ENCODE data around the gene CSGALNACT2. TPM values are rescaled to one million over a fixed set of nuclear protein-coding genes. Genes with fewer than 3 reads are reported as not detected.

The CSGALNACT2 gene
- total and polyA plus RNA-seq, 2 of the 13 experiments (the other 11 are each of a cell fraction or from before 2014, with no cell fraction given), result 3.3 to 7.1 TPM

GRCh38 chr10:43138021-43138756 lies at the start of gene CSGALNACT2 (continued):
- TF ChIP-seq BATF2 (CRISPR knock-in tag; IDR thresholded peaks at IDR 0.05) (no peak), KDM5B (CRISPR knock-in tag; IDR thresholded peaks at IDR 0.05; ENCODE audit: borderline replicate concordance) (peak; percentile 82; the same call in 1 of the 2 replicates), ZGPAT (CRISPR knock-in tag; IDR thresholded peaks at IDR 0.05) (peak; percentile 53; the same call in 1 of the 2 replicates), MTA1 (CRISPR knock-in tag; IDR thresholded peaks at IDR 0.05; ENCODE audit: borderline replicate concordance) (peak; percentile 44; the same call in 1 of the 2 replicates), TFDP1 (CRISPR knock-in tag; IDR thresholded peaks at IDR 0.05; ENCODE audit: borderline replicate concordance) (peak; percentile 60; the same call in 1 of the 2 replicates), YY1 (IDR thresholded peaks at IDR 0.05; ENCODE audit: insufficient read depth, insufficient replicate concordance, low read depth, low read length) (peak; percentile 53), POLR2G (IDR thresholded peaks at IDR 0.05; ENCODE audit: low read depth, low read length) (peak; percentile 74), ETV5 (CRISPR knock-in tag; IDR thresholded peaks at IDR 0.05; ENCODE audit: borderline replicate concordance) (peak; percentile 58; the same call in 1 of the 2 replicates), TMF1 (CRISPR knock-in tag; IDR thresholded peaks at IDR 0.05; ENCODE audit: low read depth) (peak; percentile 52; the same call in 1 of the 2 replicates), ZNF598 (CRISPR knock-in tag; IDR thresholded peaks at IDR 0.05; ENCODE audit: borderline replicate concordance) (no peak), ZMAT3 (CRISPR knock-in tag; conservative IDR thresholded peaks at IDR 0.05) (peak; percentile 73), MED13 (CRISPR knock-in tag; IDR thresholded peaks at IDR 0.05) (0 out of 2 replicates have a peak, but pooled peaks have one; percentile 20), ZNF33B (CRISPR knock-in tag; IDR thresholded peaks at IDR 0.05) (no peak), ZNF138 (CRISPR knock-in tag; IDR thresholded peaks at IDR 0.05; ENCODE audit: low read depth) (peak; percentile 26; the same call in 1 of the 2 replicates), ZNF224 (CRISPR knock-in tag; IDR thresholded peaks at IDR 0.05) (0 out of 2 replicates have a peak, but pooled peaks have one; percentile 33), ZNF790 (CRISPR knock-in tag; IDR thresholded peaks at IDR 0.05; ENCODE audit: borderline replicate concordance) (no peak), HIC2 (CRISPR knock-in tag; IDR thresholded peaks at IDR 0.05; ENCODE audit: low read depth) (no peak), MXD3 (CRISPR knock-in tag; IDR thresholded peaks at IDR 0.05) (peak; percentile 17; the same call in 1 of the 2 replicates), ZNF550 (CRISPR knock-in tag; IDR thresholded peaks at IDR 0.05; ENCODE audit: borderline replicate concordance) (peak; percentile 35; the same call in 1 of the 2 replicates), NBN (conservative IDR thresholded peaks at IDR 0.05) (no peak), MAZ (IDR thresholded peaks at IDR 0.05; ENCODE audit: borderline replicate concordance, low read depth, low read length) (no peak), MAZ (CRISPR knock-in tag; IDR thresholded peaks at IDR 0.05; ENCODE audit: low read depth) (peak; percentile 81), NFE2 (CRISPR knock-in tag; IDR thresholded peaks at IDR 0.05) (no peak), FOXA1 (IDR thresholded peaks at IDR 0.05) (no peak), FOXA1 (CRISPR knock-in tag; IDR thresholded peaks at IDR 0.05) (no peak)

All from HepG2 (cell line).